NCI-H2081 (cell line): ENCODE measurements around the gene JOSD1.

Experiments
- DNase-seq, 2 experiments: peaks; one replicate each; lab custom pipeline; 2025; lab: John Stamatoyannopoulos, UW

The JOSD1 gene

GRCh38 chr22:38733329-38733723 lies 32.6 kb upstream of the JOSD1 start:
- DNase-seq, result no peak

- DNase-seq, result no peak
These were observed 31.6 kb upstream of the JOSD1 start for GRCh38 chr22:38732251-38732815.

GRCh38 chr22:38731703-38732161 lies 31.0 kb upstream of the JOSD1 start:
- DNase-seq, result no peak

GRCh38 chr22:38730411-38730871 lies 29.7 kb upstream of the JOSD1 start:
- no peak for DNase-seq

- DNase-seq, result no peak
These were observed 29.2 kb upstream of the JOSD1 start for GRCh38 chr22:38729946-38730345.

GRCh38 chr22:38728871-38729796 lies 28.4 kb upstream of the JOSD1 start:
- no peak for DNase-seq

- no peak for DNase-seq
These were observed 27.0 kb upstream of the JOSD1 start for GRCh38 chr22:38727530-38728451.

GRCh38 chr22:38727123-38727522 lies 26.4 kb upstream of the JOSD1 start:
- DNase-seq, result no peak

- DNase-seq, result no peak
These were observed 25.3 kb upstream of the JOSD1 start for GRCh38 chr22:38725900-38726655.

GRCh38 chr22:38724926-38725571 lies 24.3 kb upstream of the JOSD1 start:
- peak; percentile 2 to 26 for DNase-seq

- no peak for DNase-seq
These were observed 23.4 kb upstream of the JOSD1 start for GRCh38 chr22:38724176-38724575.

GRCh38 chr22:38721551-38721950 lies 20.8 kb upstream of the JOSD1 start:
- DNase-seq, result no peak

- DNase-seq, result no peak
These were observed 19.6 kb upstream of the JOSD1 start for GRCh38 chr22:38720350-38720749.

- DNase-seq, result no peak
These were observed 18.5 kb upstream of the JOSD1 start for GRCh38 chr22:38719196-38719595.

GRCh38 chr22:38718414-38718813 lies 17.7 kb upstream of the JOSD1 start:
- peak in 1 of 2 experiments; percentile 4 for DNase-seq

- no peak for DNase-seq
These were observed 16.5 kb upstream of the JOSD1 start for GRCh38 chr22:38717244-38717643.

- no peak for DNase-seq
These were observed 16.1 kb upstream of the JOSD1 start for GRCh38 chr22:38716826-38717225.

GRCh38 chr22:38716271-38716670 lies 15.5 kb upstream of the JOSD1 start:
- no peak for DNase-seq

GRCh38 chr22:38715852-38716251 lies 15.1 kb upstream of the JOSD1 start:
- DNase-seq, result no peak

GRCh38 chr22:38715176-38715764 lies 14.5 kb upstream of the JOSD1 start:
- no peak for DNase-seq

- no peak for DNase-seq
These were observed 13.2 kb upstream of the JOSD1 start for GRCh38 chr22:38713921-38714320.
